Glomerular visceral epithelial cell (primary cell): ENCODE data around the gene EGFLAM.

Source experiments
- DNase-seq: peaks from one replicate; pipeline ENCODE4 v3.0.0-alpha.2; 2016; ENCODE audit errors: extremely low spot score

Gene EGFLAM

GRCh38 chr5:38258319-38259061, at the start of gene EGFLAM:
Gene EGFLAM, plus strand, starts transcription at chr5:38258559. Its CDS starts 196 bp downstream, at chr5:38258755.
- DNase-seq = peak; percentile 23

DNA sequence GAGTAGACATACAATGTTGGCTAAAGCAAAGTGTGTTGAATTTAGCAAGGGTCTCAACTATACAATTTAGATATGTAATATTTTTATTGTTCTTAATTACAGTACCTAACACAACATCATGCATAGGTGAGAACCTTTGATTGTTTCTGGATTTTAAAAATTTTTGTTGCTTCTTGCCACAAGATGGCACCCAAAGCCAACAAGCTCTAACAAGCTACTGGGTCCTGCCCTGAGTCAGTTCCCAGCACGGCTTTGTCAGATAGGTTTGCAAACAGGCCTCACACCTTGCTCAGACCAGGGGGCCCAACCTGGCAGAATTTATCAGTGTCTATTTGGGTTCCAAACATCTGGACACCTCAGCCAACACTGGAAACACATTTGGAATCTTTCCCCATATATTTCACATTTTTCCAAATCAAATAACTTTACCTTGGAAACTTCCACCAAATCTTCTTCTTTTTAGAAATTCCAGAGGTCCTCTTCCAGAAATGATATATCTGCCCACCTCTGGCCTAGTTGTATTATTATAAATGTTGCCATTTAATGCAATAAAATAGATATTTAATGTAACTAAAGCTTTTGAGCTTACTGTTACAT, 49.5 kb upstream of the EGFLAM start:
- DNase-seq = peak; percentile 52

GRCh38 chr5:38210676-38211353, 47.5 kb upstream of the EGFLAM start:
- no peak for DNase-seq

DNA sequence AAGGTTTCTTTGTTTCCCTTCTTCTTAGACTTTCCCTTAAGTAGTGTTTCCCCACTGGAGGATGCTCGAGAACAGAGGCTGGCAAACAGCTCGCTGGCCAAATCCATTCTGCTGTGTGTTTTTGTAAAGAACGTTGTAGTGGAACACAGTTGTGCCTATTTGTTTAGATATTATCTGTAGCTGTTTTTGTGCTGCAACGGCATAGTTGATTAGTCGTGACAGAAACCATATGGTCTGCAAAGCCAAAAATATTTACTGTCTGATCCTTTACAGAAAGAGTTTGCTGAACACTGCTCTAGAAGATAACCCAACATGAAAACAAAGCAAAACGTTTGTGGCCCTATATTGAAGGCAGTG, 47.0 kb upstream of the EGFLAM start:
- no peak for DNase-seq

GRCh38 chr5:38212307-38212706, 46.1 kb upstream of the EGFLAM start:
- no peak for DNase-seq

- no peak for DNase-seq
These were observed 32.3 kb upstream of the EGFLAM start for GRCh38 chr5:38226091-38226490.

- DNase-seq = no peak
These were observed 29.4 kb upstream of the EGFLAM start for GRCh38 chr5:38228914-38229313.

GRCh38 chr5:38234737-38235136, 23.6 kb upstream of the EGFLAM start:
- DNase-seq = no peak

GRCh38 chr5:38237681-38238080, 20.7 kb upstream of the EGFLAM start:
- no peak for DNase-seq

DNA sequence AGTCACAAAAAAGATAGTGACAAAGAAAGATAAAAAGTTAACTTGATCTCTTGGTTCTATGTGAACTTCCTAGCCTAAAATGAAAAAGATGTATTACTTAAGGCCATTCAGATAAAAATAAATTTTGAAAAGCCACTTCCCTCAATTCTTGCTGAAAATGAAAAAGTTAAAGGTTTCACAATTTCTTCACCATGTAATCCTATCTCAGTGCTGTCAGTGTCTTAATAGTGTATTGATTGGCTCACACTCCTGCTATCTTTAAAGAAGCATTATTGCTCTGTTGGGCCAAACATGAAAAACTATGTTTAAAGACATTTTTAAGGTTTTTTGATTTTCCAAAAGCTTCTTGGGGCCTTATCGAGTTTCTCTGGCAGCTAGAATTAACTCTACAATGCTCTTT, 18.1 kb upstream of the EGFLAM start:
- DNase-seq = no peak

GRCh38 chr5:38241655-38242054, 16.7 kb upstream of the EGFLAM start:
- DNase-seq = no peak

GRCh38 chr5:38245307-38245706, 13.1 kb upstream of the EGFLAM start:
- DNase-seq = no peak

GRCh38 chr5:38249301-38249700, 9.1 kb upstream of the EGFLAM start:
- DNase-seq = no peak

- no peak for DNase-seq
These were observed 8.5 kb upstream of the EGFLAM start for GRCh38 chr5:38249812-38250211.

GRCh38 chr5:38250763-38251448, 7.5 kb upstream of the EGFLAM start:
- DNase-seq = no peak

DNA sequence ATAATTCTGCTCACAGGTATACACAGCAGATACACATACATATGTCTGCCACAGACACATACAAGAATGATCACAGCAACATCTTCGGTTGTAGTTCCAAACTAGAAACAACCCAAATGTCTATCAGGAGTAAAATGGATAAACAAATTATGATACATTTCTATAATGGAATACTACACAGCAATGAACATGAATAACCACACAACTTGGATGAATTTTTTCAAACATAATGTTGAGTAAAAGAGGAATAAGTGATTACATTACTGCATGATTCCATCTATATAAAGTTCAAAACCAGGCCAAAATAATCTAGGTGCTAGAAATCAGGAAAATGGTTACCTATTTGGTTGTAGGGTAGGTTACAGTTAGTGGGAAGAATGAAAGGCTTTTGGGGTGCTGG, 4.6 kb upstream of the EGFLAM start:
- no peak for DNase-seq

DNA sequence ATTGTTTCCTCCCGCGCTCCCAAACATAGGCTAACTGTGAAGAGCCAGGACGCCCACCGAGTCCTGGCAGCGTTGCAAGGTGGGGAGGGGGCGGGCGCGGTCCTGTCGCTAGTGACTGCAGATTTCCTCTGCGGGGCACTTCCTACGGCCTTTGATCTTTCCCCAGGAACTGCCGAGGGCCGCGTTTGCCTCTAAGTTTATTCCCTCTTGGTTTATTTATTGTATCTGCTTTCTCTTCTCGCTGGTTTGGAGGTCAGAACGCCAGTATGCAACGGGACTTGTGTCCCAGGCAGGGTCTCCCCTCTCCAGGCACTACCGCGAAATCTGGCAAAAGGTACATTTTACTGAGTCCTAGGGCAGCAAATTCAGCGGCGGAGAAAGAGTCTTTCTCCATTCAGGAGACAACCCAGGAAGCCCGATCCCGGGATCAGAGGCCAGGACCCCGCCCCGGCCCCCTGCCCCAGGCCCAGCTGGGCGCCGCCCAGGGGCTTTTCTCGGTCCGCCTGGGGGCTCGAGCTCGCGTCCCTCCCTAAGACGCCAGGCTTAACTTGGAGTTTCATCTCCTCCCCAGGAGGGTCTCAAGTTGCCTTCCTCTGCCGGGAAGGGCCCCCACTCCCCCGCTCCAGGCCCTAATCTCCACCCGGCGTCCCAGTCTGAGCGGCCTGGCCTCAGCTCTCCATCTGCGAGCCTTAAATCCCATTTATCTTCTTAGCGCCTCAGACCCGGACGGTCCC, 884 bp upstream of the EGFLAM start:
- DNase-seq = no peak

DNA sequence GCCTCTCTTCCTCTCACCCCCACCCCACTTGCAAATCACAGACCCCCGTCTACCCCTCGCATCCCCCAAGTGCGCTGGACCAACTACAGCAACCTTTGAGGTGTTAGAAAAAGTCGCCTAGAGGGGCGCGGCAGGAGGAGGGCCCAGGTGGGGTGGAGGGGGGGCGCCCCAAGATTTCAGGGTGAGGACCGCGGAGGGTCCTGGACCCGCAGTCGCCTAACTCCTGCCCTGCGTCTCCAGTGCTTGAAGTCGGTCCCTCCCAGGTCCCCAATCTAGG, 379 bp upstream of the EGFLAM start:
- DNase-seq = no peak

DNA sequence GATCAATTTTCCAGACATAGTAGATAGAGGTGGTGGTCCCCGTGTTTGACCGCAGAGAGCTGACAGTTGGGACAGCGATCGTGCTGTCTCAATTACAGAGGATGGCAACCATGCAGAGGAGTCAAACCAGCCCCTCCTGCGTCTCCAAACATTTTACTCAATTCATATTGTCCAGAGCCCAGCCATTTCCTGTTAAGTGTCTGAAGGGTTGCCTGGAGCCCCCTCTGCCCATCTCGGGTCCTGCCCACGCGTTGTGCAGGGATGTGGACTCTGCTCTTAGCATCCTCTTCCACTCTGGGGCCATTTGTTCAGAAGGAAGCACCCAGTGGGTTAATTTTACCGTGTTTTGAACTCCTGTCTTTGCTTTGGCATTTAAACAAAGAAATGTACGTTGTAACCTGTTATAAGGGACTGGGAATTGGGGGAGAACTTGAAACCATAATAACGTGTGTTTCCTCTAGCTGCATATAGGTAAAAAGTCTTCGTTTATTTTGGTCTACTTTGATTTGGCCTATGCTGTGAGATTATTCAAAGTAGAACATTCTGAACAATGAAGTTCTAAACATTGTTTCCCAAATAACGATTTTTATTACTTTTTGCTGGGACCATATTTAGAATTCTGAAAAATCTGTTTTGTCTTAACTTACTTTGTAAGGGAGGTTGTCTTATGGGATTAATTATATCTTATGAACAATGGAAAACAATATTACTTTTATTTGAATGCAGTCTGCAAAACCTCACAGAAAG, 876 bp downstream of the EGFLAM start:
- no peak for DNase-seq

DNA sequence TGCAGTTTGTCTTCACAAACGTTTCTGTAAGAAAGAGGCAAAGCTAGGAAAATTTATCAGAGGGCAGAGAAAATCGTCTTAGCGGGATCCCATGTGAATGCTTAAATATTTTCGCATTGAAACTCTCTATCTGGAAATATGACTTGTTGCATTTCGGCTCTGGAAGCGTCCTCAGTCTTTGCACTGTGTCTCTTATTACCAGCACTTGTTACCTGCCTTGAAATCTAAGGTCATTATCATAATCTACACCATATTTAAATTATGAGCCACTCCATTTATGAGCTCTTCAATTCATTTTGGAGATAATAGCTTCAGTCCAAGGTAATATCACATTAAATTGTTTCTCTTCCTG, 1.4 kb downstream of the EGFLAM start:
- no peak for DNase-seq

DNA sequence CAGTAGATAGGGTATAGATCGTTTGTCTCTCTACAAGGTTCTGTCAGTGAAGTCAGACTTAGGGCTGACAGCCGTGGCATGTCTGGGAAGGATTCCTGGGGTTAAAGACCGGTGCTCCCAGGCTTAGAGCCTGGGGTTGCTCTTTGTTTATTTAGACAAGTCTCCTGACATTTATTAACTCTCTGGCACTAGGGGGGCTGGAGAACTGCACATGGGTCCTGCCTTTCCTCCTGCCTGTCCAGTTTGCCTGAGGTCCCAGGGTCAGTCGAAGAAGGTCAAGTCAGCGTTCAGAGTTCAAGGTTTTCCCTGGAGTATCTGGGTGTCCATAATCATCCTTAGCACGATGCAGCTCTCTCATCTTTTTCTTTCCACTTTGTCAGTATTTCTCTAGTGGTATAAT, 5.6 kb downstream of the EGFLAM start:
- DNase-seq = no peak
